DMS153 (cell line): ENCODE data around the gene TAS2R30.
"Not testable (repeated sequence)": the region's sequence is repeated elsewhere in the genome, so short reads cannot be mapped to it uniquely, and the experiment has no call there.

Source experiments
- DNase-seq: peaks from one replicate; lab custom pipeline; 2025; lab: John Stamatoyannopoulos, UW

TAS2R30 gene

GRCh38 chr12:11114130-11114529 lies 20.3 kb downstream of the TAS2R30 start:
- not testable (repeated sequence) for DNase-seq

DNA sequence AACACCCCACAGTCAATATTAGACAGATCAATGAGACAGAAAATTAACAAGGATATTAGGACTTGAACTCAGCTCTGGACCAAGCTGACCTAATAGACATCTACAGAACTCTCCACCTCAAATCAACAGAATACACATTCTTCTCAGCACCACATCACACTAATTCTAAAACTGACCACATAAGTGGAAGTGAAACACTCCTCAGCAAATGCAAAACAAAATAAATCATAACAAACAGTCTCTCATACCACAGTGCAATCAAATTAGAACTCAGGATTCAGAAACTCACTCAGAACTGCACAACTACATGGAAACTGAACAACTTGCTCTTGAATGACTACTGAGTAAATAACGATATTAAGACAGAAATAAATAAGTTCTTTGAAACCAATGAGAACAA lies 23.2 kb downstream of the TAS2R30 start:
- DNase-seq = not testable (repeated sequence)

- no peak for DNase-seq
These were observed 25.6 kb downstream of the TAS2R30 start for GRCh38 chr12:11108862-11109261.

DNA sequence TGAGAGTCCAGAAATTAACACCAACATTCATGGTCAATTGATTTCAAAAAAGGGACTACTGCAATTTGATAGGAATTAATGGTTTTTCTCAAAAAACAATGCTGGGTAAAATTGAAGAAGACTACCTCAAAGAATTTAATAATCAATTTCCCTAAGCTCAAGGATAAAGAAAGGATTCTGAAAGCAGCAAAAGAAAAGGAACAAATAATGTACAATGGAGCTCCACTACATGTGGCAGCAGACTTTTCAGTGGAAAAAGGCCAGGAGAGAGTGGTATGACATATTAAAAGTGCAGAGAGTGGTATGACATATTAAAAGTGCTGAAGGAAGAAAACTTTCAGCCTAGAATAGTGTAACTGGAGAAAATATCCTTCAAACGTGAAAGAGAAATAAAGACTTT lies 26.7 kb downstream of the TAS2R30 start:
- DNase-seq = no peak

- no peak for DNase-seq
These were observed 28.2 kb downstream of the TAS2R30 start for GRCh38 chr12:11106288-11106687.

- DNase-seq = no peak
These were observed 28.9 kb downstream of the TAS2R30 start for GRCh38 chr12:11105546-11105945.

DNA sequence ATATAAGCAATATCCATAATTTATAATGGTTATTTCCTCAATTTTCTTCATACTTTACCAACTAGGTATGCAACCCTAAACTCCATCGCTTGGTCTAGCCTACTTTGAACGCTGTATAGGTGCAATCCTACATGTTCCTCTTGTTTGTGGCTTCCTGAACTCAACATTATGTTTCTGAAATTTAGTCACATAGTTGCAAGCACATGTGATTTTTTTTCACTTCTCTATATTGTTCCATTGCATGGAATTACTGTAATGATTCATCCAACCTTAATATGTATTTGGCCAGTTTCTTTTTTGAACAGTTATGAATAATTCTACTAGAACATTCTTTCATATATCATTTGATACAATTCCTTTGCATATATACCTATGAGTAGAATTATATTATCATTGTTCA lies 39.5 kb downstream of the TAS2R30 start:
- not testable (repeated sequence) for DNase-seq

GRCh38 chr12:11092128-11092527 lies 42.3 kb downstream of the TAS2R30 start, which contains the start of gene TAS2R43:
TAS2R43 (minus strand) TSS chr12:11092313; CDS start chr12:11092229, 84 bp downstream.
- no peak for DNase-seq

DNA sequence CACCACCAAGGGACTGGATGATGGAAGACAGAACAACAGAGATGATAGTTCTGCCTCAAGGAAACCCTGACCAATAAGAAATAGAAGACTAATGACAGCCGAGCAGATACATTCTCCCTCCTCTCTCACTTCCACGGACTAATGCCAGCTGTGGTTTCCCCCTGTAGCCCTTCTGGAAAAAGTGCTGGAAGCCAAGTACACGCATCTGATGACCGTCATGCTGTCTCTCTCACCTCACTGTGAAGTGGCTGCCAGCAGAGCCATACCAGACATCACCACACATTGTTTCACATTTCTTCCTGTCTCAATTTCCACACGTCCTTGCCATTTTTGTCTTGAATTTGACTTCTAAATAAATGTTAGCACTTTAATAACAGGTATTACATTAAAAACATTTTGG lies 45.2 kb downstream of the TAS2R30 start:
- DNase-seq = no peak

GRCh38 chr12:11085419-11085818 lies 49.0 kb downstream of the TAS2R30 start:
- no peak for DNase-seq
